CD4-positive, alpha-beta T cell treated with Interleukin-17A for 4 hours (primary cell): Measurements from ENCODE around the gene ANKLE1.
"Not testable (repeated sequence)": the region's sequence is repeated elsewhere in the genome, so short reads cannot be mapped to it uniquely, and the experiment has no call there.

Source experiments
- DNase-seq: peaks from one replicate; pipeline ENCODE4 v3.0.0-alpha.2; 2020; ENCODE audit warnings: mixed read lengths

Gene ANKLE1

DNA sequence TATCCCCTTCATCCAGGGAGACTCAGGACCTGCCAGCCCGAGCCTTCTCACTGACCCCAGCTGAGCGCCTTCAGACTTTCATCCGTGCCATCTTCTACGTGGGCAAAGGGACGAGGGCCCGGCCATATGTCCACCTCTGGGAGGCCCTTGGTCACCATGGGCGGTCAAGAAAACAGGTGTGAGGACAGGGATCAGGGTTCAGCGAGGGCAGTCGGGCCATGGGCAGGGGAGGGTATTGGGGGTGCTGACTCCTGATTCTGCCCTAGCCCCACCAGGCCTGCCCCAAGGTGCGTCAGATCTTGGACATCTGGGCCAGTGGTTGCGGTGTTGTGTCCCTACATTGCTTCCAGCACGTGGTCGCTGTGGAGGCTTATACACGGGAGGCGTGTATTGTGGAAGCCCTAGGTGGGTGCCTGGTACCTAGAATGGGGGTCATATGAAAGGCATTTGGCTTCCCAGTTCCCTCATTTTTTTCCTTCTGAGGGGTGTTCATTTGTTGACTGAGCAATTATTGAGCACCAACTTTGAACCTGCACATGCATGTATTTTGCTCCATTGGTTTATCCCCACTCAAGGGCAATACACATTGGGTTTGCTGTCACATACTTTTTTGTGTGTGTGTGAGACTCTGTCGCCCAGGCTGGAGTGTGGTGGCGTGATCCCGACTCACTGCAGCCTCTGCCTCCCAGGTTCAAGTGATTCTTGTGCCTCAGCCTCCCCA, 3.9 kb downstream of the ANKLE1 start:
- no peak for DNase-seq

- DNase-seq: no peak
These were observed 4.6 kb downstream of the ANKLE1 start for GRCh38 chr19:17286263-17286662.

DNA sequence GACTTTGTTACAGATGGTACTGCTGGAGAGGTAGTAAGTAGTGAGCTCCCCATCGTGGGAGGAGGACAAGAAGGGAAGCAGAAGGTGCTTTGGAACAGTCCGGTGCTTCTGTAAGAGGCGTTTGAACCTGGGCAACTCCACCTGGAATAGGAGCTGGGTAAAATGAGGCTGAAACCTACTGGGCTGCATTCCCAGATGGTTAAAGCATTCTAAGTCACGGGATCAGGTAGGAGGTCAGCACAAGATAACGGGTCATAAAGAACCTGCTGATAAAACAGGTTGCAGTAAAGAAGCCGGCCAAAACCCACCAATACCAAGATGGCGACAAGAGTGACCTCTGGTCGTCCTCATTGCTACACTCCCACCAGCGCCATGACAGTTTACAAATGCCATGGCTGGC, 5.1 kb downstream of the ANKLE1 start:
- DNase-seq: no peak

- DNase-seq: peak; percentile 44
These were observed 7.8 kb downstream of the ANKLE1 start for GRCh38 chr19:17289489-17289888.

GRCh38 chr19:17292301-17293074, 10.8 kb downstream of the ANKLE1 start:
- DNase-seq: peak; percentile 81

- no peak for DNase-seq
These were observed 11.9 kb downstream of the ANKLE1 start for GRCh38 chr19:17293605-17294004.

GRCh38 chr19:17294051-17294891, 12.6 kb downstream of the ANKLE1 start:
- peak; percentile 51 for DNase-seq

- not testable (repeated sequence) for DNase-seq
These were observed 13.8 kb downstream of the ANKLE1 start for GRCh38 chr19:17295551-17295950.

DNA sequence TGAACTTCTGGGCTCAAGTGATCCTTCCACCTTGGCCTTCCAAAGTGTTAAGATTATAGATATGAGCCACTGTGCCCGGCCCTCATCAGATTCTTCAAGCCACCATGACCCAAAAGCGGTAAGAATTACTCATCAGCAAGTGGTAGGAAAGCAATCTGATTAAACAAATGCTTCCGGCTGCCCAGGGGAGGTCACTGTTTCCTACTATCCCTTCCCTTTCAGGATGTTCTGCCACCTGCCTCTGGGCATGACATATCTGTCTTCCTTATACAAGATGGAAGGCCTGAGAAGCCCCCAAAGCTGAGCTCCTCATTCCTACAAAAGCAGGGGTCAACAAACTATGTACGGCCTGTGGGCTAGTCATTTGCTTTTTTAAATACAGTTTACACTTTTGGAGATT, 14.6 kb downstream of the ANKLE1 start:
- DNase-seq: no peak

DNA sequence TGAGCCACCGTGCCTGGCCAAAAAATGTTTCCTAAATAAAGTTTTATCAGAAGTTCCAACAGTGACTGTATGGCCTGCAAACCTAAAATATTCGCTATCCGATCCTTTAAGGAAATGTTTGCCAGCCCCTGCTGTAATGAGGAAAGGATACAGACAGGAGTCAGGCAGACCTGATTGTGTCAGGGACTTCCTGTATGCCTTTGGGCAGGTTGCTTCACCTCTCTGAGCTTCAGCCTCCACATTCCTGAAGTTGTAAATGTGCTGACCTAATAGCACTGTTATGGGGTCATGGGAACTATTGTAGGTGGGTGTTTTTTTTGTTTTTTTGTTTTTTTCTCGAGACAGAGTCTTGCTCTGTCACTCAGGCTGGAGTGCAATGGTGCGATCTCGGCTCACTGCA, 15.3 kb downstream of the ANKLE1 start:
- DNase-seq: no peak

GRCh38 chr19:17300992-17301619, 19.4 kb downstream of the ANKLE1 start:
- DNase-seq: no peak

GRCh38 chr19:17302391-17303166, 20.9 kb downstream of the ANKLE1 start:
- DNase-seq: peak; percentile 59

- peak; percentile 95 for DNase-seq
These were observed 21.7 kb downstream of the ANKLE1 start, which contains the start of gene ABHD8 for GRCh38 chr19:17303167-17303939. Gene ABHD8 (minus strand): TSS chr19:17303425. CDS start chr19:17301616, 1,809 bp downstream.

- no peak for DNase-seq
These were observed 22.2 kb downstream of the ANKLE1 start for GRCh38 chr19:17303940-17304267.

DNA sequence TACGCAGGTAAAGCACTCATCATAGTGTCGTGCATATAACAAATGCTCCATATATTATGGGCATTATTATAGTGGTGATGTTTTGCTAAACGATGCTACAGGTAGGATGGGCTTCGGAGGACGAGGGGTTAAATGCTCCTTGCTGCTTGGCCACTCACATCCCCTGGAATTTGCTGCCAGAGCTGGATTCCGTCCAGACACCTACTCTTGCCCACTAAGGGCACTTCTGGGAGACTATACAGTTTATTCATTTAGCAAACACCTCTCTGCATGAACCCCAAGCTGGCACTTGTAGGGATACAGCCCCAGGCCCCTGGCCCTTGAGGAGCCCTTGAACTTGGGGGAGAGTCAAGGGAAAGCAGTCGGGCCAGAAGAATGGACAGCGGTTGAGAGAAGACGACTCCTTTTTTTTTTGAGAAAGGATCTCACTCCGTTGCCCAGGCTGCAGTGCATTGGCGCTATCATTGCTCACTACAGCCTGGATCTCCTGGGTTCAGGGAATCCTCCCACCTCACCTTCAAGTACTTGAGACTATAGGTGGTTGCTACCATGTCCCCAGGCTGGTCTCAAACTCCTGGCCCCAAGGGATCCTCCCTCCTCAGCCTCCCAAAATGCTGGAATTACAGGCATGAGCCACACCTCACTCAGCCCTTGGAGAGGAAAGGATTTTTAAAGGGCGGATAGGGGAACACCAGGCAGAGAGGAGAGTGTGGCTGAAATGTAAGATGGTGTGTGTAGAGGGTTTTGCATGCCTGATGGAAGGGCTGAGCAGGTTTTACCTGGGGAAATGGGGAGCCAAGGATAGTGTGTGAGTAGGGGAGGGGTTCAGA, 22.9 kb downstream of the ANKLE1 start:
- DNase-seq: no peak

DNA sequence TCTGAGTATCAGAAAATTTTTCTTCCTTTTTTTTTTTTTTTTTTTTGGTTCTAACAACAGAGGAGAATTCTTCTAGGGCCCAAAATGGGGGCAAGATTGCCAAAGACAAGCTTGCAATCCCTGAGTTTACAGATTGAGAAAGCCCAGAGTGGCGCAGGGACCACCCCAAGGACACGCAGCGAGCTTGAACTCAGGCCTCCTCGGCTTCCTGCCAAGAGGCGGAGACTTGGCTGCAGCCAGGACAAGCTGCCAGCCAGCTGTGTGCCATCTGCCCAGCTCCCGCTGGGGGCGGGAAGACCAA, 23.5 kb downstream of the ANKLE1 start:
- no peak for DNase-seq

- peak; percentile 96 for DNase-seq
These were observed 24.0 kb downstream of the ANKLE1 start, which contains the start of gene MRPL34 for GRCh38 chr19:17305517-17306284. Gene MRPL34 (plus strand): TSS chr19:17305872. CDS start chr19:17305893, 21 bp downstream.

GRCh38 chr19:17306285-17306714, 24.6 kb downstream of the ANKLE1 start:
- DNase-seq: no peak

DNA sequence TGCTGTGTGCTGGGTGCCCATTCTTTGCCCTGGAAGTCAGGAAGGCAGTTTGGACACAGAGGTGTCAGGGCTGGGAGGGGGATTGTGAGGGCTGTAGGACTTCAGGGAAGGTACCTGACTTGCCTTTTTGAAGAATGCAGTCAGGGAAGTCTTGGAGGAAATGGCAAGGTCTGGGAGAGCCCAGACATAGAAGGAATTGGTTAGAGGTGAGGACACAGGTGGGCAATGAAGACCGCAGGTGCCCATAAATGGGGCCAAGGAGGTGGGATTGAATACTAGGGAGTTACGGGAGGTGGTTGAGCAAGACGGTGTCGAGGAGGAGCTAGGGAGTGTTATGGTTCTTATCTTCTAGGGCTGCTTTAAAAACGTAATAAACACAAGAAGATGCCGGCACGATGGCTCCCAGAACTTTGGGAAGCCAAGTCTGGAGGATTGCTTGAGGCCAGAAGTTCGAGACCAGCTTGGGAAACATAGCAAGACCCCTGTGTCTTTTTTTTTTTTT, 26.2 kb downstream of the ANKLE1 start:
- DNase-seq: no peak
